ENCODE results near the gene LHFPL3. TPM values are rescaled to one million over a fixed set of nuclear protein-coding genes. Genes with fewer than 3 reads are reported as not detected.

LHFPL3 gene
- polyA plus RNA-seq, 1 of the 3 experiments (the other 2 are of a cell fraction), result not detected

- H3K4me2 ChIP-seq, result no peak overlapping the region
- CTCF ChIA-PET, result interaction anchor here (1.2 to 8.8 kb wide), 4 partner anchors 11 to 678 kb away, joined by 3 to 79 read pairs (median 36); no protein-coding TSS in a partner anchor
- no peaks in the 10 kb centered on the region for H4K20me1 ChIP-seq (ENCODE audit: insufficient read depth)
- no peak overlapping the region for H3K4me3 ChIP-seq (ENCODE audit: low read depth in 2 of 2, low read length in 1 of 2)
- POLR2A ChIA-PET, result no interaction called here
- TF ChIP-seq GABPA (IDR thresholded peaks at IDR 0.05; ENCODE audit: low read depth), result no peak
- TF ChIP-seq CTCF (IDR thresholded peaks at IDR 0.05), result no peak
- no peak for TF ChIP-seq RAD21 (IDR thresholded peaks at IDR 0.05; ENCODE audit: low read length)
- TF ChIP-seq, protein P1, sequence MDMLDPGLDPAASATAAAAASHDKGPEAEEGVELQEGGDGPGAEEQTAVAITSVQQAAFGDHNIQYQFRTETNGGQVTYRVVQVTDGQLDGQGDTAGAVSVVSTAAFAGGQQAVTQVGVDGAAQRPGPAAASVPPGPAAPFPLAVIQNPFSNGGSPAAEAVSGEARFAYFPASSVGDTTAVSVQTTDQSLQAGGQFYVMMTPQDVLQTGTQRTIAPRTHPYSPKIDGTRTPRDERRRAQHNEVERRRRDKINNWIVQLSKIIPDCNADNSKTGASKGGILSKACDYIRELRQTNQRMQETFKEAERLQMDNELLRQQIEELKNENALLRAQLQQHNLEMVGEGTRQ (IDR thresholded peaks at IDR 0.05; ENCODE audit: borderline replicate concordance, low read depth, low read length), result no peak
- TF ChIP-seq FOXM1 (IDR thresholded peaks at IDR 0.05; ENCODE audit: low read depth), result no peak
- TF ChIP-seq CHD2 (IDR thresholded peaks at IDR 0.05; ENCODE audit: low read length, partially characterized antibody), result no peak
- no peak for TF ChIP-seq FOXJ3 (CRISPR knock-in tag; IDR thresholded peaks at IDR 0.05)
- no peak for TF ChIP-seq NRF1 (IDR thresholded peaks at IDR 0.05; ENCODE audit: low read depth, low read length)
- TF ChIP-seq GATA2 (CRISPR knock-in tag; IDR thresholded peaks at IDR 0.05), result no peak
- no peak for TF ChIP-seq RFX5 (IDR thresholded peaks at IDR 0.05; ENCODE audit: low read length)
- TF ChIP-seq POLR2AphosphoS5 (IDR thresholded peaks at IDR 0.05; ENCODE audit: low read depth, low read length), result no peak
- TF ChIP-seq, protein P2, sequence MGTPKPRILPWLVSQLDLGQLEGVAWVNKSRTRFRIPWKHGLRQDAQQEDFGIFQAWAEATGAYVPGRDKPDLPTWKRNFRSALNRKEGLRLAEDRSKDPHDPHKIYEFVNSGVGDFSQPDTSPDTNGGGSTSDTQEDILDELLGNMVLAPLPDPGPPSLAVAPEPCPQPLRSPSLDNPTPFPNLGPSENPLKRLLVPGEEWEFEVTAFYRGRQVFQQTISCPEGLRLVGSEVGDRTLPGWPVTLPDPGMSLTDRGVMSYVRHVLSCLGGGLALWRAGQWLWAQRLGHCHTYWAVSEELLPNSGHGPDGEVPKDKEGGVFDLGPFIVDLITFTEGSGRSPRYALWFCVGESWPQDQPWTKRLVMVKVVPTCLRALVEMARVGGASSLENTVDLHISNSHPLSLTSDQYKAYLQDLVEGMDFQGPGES (IDR thresholded peaks at IDR 0.05; ENCODE audit: low read depth, low read length), result no peak
- TF ChIP-seq TCF12 (IDR thresholded peaks at IDR 0.05), result no peak
- TF ChIP-seq MEF2A (IDR thresholded peaks at IDR 0.05; ENCODE audit: borderline replicate concordance, low read depth), result no peak
- TF ChIP-seq ELF1 (IDR thresholded peaks at IDR 0.05), result no peak
- no peak for TF ChIP-seq EP300 (IDR thresholded peaks at IDR 0.05; ENCODE audit: borderline replicate concordance in 1 of 2, low read depth in 1 of 2, low read length in 1 of 2)
- TF ChIP-seq, protein P3, sequence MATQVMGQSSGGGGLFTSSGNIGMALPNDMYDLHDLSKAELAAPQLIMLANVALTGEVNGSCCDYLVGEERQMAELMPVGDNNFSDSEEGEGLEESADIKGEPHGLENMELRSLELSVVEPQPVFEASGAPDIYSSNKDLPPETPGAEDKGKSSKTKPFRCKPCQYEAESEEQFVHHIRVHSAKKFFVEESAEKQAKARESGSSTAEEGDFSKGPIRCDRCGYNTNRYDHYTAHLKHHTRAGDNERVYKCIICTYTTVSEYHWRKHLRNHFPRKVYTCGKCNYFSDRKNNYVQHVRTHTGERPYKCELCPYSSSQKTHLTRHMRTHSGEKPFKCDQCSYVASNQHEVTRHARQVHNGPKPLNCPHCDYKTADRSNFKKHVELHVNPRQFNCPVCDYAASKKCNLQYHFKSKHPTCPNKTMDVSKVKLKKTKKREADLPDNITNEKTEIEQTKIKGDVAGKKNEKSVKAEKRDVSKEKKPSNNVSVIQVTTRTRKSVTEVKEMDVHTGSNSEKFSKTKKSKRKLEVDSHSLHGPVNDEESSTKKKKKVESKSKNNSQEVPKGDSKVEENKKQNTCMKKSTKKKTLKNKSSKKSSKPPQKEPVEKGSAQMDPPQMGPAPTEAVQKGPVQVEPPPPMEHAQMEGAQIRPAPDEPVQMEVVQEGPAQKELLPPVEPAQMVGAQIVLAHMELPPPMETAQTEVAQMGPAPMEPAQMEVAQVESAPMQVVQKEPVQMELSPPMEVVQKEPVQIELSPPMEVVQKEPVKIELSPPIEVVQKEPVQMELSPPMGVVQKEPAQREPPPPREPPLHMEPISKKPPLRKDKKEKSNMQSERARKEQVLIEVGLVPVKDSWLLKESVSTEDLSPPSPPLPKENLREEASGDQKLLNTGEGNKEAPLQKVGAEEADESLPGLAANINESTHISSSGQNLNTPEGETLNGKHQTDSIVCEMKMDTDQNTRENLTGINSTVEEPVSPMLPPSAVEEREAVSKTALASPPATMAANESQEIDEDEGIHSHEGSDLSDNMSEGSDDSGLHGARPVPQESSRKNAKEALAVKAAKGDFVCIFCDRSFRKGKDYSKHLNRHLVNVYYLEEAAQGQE (IDR thresholded peaks at IDR 0.05; ENCODE audit: low read depth, low read length), result no peak
- no peak for TF ChIP-seq YY1 (IDR thresholded peaks at IDR 0.05; ENCODE audit: low read depth)
- 68% methylated on average over 2 of the region's 2 CpGs for WGBS (ENCODE audit: low lambda C conversion rate)
- no peaks in the 10 kb centered on the region for H3K9me3 ChIP-seq
- no peak overlapping the region for H3K27ac ChIP-seq (ENCODE audit: low read depth in 2 of 2, low read length in 1 of 2)
- H3F3A ChIP-seq (replicated peaks; ENCODE audit: insufficient read depth), result no peaks in the 10 kb centered on the region
- H3K9me2 ChIP-seq, result no peaks in the 10 kb centered on the region
- no peaks in the 10 kb centered on the region for H3K4me1 ChIP-seq (ENCODE audit: control insufficient read depth in 1 of 2, insufficient read depth in 2 of 2, low read depth in 1 of 2, low read length in 1 of 2)
- H2AFZ ChIP-seq (ENCODE audit: low read depth), result no peak overlapping the region
- H3K9ac ChIP-seq, result no peak overlapping the region
- DNase-seq, result no peak
- no peaks in the 10 kb centered on the region; the same call in 1 of the 2 replicates for H3K27me3 ChIP-seq (ENCODE audit: insufficient read depth)
- H3K79me2 ChIP-seq (ENCODE audit: insufficient read depth), result no peaks in the 10 kb centered on the region
- H3K36me3 ChIP-seq (replicated peaks in 1 of 2; ENCODE audit: control insufficient read depth in 1 of 2, insufficient read depth in 2 of 2, low read length in 1 of 2), result no peaks in the 10 kb centered on the region
Observed at GRCh38 chr7:104909096-104909495, 580.7 kb downstream of the LHFPL3 start.

Data from SK-N-SH (cell line).